Mucosa of stomach (tissue), 1 donor: ENCODE results near the gene PTPRD.

Experiments used
- H3K27me3 ChIP-seq: one replicate; pipeline ENCODE4 v1.7.0; 2013; ENCODE audit warnings: mild to moderate bottlenecking, low read length; ENCODE audit not compliant: control insufficient read depth, insufficient read depth
- H3K36me3 ChIP-seq: one replicate; pipeline ENCODE4 v1.7.0; 2013; ENCODE audit warnings: low read length; ENCODE audit not compliant: control insufficient read depth, insufficient read depth
- H3K4me1 ChIP-seq: one replicate; pipeline ENCODE4 v1.7.0; 2013; ENCODE audit warnings: mild to moderate bottlenecking, low read length; ENCODE audit not compliant: control insufficient read depth, insufficient read depth
- H3K4me3 ChIP-seq: one replicate; pipeline ENCODE4 v1.7.0; 2013; ENCODE audit warnings: low read length
- H3K9ac ChIP-seq: one replicate; pipeline ENCODE4 v1.7.0; 2013; ENCODE audit warnings: mild to moderate bottlenecking, low read length, moderate library complexity
- H3K9me3 ChIP-seq: one replicate; pipeline ENCODE4 v1.7.0; 2013; ENCODE audit warnings: mild to moderate bottlenecking, low read length, moderate library complexity; ENCODE audit not compliant: control insufficient read depth
- donor health status: Pancreatic carcinoma.

PTPRD gene

DNA sequence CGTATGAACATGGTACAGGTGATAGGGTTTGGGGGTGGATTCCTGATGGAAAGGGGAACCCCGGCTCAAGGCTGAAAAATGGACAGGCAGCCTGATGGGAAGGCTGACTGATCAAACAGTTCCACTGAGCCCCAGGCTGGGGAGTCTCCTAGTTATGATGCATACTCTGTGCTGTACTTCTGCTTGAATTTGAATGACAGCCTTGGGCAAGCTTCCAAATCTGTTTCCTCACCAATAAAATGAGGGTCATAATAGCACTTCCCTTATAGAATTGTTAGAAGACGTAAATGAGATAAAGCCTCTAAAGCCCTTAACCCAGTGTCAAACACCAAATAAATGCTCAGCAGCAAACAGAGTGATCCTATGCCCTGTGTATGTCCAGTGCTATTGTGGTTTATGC is 2334.8 kb downstream of the PTPRD start:
- no peaks in the 10 kb centered on the region for H3K4me1 ChIP-seq
- no peaks in the 10 kb centered on the region for H3K27me3 ChIP-seq
- no peaks in the 10 kb centered on the region for H3K36me3 ChIP-seq
- no peak overlapping the region for H3K4me3 ChIP-seq
- H3K9ac ChIP-seq, result no peak overlapping the region
- H3K9me3 ChIP-seq, result no peaks in the 10 kb centered on the region

DNA sequence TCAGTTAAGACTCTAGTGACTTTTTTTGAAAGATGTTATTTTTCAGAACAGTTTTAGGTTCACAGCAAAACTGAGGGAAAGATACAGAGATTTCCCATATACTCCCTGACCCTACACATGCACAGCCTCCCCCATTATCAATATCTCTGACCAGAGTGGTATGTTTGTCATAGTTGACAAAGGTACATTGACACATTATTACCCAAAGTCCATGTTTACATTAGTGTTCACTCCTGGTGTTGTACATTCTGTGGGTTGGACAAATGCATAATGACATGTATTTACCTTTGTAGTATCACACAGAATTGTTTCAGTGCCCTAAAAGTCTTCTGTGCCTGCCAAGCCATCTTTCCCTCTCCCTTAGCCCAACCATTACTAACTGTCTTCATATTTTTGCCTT is 2342.6 kb downstream of the PTPRD start:
- H3K9ac ChIP-seq, result no peak overlapping the region
- H3K36me3 ChIP-seq, result no peaks in the 10 kb centered on the region
- no peak overlapping the region for H3K4me3 ChIP-seq
- H3K9me3 ChIP-seq, result no peaks in the 10 kb centered on the region
- H3K4me1 ChIP-seq, result peaks cover 18% of the 10 kb centered on the region
- H3K27me3 ChIP-seq, result no peaks in the 10 kb centered on the region

DNA sequence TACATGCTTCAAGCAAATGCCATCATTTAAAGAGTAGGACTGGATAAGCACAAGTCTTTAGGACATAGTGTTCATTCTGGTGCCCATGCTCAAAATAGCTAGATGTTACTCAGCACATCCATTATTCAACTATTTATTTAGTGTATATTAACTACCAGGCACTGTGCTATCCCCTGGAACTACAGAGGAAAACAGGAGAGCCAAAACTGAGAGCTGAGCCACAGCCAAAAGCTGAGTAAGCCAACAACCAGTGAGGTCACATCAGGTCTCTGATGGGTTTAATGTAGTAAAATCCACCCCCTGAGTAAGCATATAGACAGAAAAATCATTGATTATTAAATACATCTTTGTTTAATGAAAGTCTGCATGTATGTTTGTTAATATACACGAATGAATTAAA is 2343.9 kb downstream of the PTPRD start:
- no peak overlapping the region for H3K9ac ChIP-seq
- peaks cover 18% of the 10 kb centered on the region for H3K4me1 ChIP-seq
- no peaks in the 10 kb centered on the region for H3K9me3 ChIP-seq

DNA sequence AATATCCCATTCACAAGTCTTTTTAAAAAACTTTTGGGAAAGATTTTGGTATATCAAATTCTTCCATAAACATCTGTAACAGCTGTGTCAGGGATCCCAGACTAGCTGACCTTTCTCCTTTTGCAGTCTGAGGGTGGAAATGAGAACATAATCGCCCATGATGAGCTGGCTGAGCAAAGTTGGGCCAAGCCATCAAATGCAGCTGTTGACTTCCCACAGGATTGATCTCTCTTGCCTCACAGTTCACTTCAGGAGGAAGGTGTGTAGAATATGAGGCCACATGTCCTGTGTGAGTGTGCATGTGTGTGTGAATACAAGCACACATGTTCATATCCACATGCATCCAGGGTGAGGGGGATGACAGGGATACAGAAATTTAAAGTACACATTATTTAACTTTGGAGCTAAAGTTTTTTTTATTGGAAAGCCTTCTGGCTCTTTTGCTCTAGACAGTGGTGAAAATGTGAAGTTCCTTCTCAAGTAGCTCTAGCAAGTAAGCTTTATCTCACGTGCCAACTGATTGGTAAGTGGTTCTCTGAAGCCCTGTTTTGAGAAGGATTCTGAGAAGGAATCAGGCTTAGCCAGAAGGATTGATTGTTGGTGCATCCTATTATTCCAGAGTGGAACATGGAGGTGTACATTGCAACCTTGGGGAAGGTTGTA is 2344.5 kb downstream of the PTPRD start:
- Histone ChIP-seq H3K4me3 (no peak overlapping the region), H3K36me3 (no peaks in the 10 kb centered on the region), H3K9ac (no peak overlapping the region), H3K4me1 (peaks cover 18% of the 10 kb centered on the region), H3K9me3 (no peaks in the 10 kb centered on the region), H3K27me3 (no peaks in the 10 kb centered on the region)

More for the DNA sequence above, 2343.9 kb downstream of the PTPRD start:
- H3K4me3 ChIP-seq, result no peak overlapping the region
- H3K36me3 ChIP-seq, result no peaks in the 10 kb centered on the region
- no peaks in the 10 kb centered on the region for H3K27me3 ChIP-seq

DNA sequence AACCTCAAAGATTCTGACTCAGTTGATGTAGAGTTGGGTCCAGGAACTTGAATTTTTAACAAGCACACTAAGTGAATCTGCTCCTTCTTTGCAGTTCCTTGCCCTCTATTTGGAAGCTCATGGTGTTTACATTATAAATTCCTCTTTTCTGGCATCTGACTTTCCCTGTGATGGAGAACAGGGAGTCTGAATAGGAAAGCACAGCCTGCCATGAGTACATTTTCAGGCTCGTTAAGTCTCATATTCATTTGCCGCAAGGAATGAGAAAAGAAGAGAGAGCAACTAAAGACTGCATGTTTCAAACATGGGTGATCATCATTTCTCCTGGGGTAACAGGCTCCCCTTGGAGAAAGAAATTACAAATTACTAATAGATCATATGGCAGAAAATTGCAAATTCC is 2345.2 kb downstream of the PTPRD start:
- no peak overlapping the region for H3K9ac ChIP-seq
- no peak overlapping the region for H3K4me3 ChIP-seq
- H3K27me3 ChIP-seq, result no peaks in the 10 kb centered on the region
- peaks cover 18% of the 10 kb centered on the region for H3K4me1 ChIP-seq
- no peaks in the 10 kb centered on the region for H3K36me3 ChIP-seq
- no peaks in the 10 kb centered on the region for H3K9me3 ChIP-seq

DNA sequence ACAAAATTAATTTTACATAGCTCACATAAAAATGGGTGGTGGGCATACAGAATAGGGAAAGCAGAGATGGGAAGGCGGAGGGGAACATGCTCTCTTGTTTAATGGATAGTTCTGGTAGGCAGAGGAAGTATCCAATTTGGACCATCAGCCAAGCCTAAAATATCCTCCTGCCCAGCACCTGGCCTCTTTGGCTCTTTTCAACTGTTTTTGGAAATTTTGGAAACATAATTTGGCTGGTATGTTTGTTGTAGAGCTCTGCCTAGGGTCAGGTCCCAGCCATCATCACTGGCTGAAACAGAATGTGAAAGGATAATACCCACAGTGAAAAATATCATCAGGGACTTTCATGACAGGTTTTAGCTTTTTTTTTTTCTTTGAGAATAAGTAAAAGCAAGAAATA is 2345.9 kb downstream of the PTPRD start:
- Histone ChIP-seq H3K4me1 (peaks cover 18% of the 10 kb centered on the region), H3K9me3 (no peaks in the 10 kb centered on the region), H3K9ac (no peak overlapping the region), H3K27me3 (no peaks in the 10 kb centered on the region), H3K4me3 (no peak overlapping the region), H3K36me3 (no peaks in the 10 kb centered on the region)

DNA sequence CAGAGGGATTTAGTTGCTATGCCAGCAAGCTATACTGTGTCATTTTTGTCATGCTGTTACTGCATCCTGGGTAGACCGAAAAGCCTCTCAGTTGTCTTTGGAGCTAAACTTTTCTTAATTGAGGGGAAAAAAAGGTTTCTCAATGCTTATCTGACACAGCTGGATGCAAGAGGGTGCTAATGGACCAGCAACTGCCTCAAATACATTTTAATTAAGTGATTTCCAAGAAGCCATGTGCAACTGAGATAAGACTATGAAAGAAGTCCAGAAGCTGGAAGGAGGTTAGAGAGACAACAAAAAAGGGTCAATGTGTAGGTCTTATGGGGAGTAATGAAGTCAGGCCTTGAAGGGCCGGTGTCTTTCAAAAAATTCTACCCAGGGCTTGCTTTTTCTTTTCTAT is 2347.5 kb downstream of the PTPRD start:
- no peak overlapping the region for H3K9ac ChIP-seq
- H3K4me1 ChIP-seq, result peaks cover 13% of the 10 kb centered on the region
- H3K4me3 ChIP-seq, result no peak overlapping the region
- H3K27me3 ChIP-seq, result no peaks in the 10 kb centered on the region
- H3K9me3 ChIP-seq, result no peaks in the 10 kb centered on the region
- H3K36me3 ChIP-seq, result no peaks in the 10 kb centered on the region
